ENCODE results near the gene PARPBP. TPM values are rescaled to one million over a fixed set of nuclear protein-coding genes. Genes with fewer than 3 reads are reported as not detected.

Gene PARPBP
- total and polyA plus RNA-seq, 2 donors (not counting 3 experiments of a cell fraction or from before 2014, with no cell fraction given) = 4.2 to 19.0 TPM

- H3K79me2 ChIP-seq (ENCODE audit: control insufficient read depth, insufficient read depth, low read length) = no peaks in the 10 kb centered on the region
- no TSS peak for BruUV-seq (replicated peaks)
- H3K4me2 ChIP-seq (ENCODE audit: insufficient read depth, low read length) = peak overlapping the region; percentile 31
- no peaks in the 10 kb centered on the region for H3K27me3 ChIP-seq (ENCODE audit: control insufficient read depth in 2 of 2, insufficient read depth in 2 of 2, low read length in 2 of 2)
- intact Hi-C loops (cut with micrococcal nuclease) = loop anchor here (1.0 kb wide), 1 partner anchor 8 kb away; no protein-coding TSS in a partner anchor
- no peaks in the 10 kb centered on the region for H4K20me1 ChIP-seq (replicated peaks; ENCODE audit: control insufficient read depth, extremely low read depth, insufficient read depth, low read length)
- dilution Hi-C loops (cut with MboI; ENCODE audit: extremely low pct_ligation_motif_present, low sequenced_read_pairs) = no loop called here
- FAIRE-seq (no peak), DNase-seq (ENCODE audit: low read depth, low spot score) (peak; percentile 57)
- H2AFZ ChIP-seq (ENCODE audit: low read depth, low read length) = no peak overlapping the region
- peaks cover 27% of the 10 kb centered on the region for H3K4me1 ChIP-seq (ENCODE audit: control insufficient read depth, extremely low read depth, insufficient read depth, low read length)
- H3K9me1 ChIP-seq (replicated peaks; ENCODE audit: control insufficient read depth, extremely low read depth, insufficient read depth, low read length) = no peaks in the 10 kb centered on the region
- no peaks in the 10 kb centered on the region for H3K9me3 ChIP-seq (replicated peaks; ENCODE audit: control insufficient read depth, insufficient read depth, low read length)
- ChIA-PET CTCF (interaction anchor here (0.7 to 2.9 kb wide), 2 partner anchors 21 to 309 kb away, joined by 3 to 13 read pairs; no protein-coding TSS in a partner anchor), POLR2A (no interaction called here)
- peak overlapping the region; percentile 77 for H3K27ac ChIP-seq (ENCODE audit: insufficient read depth, low read depth, low read length)
- H3K36me3 ChIP-seq (ENCODE audit: control insufficient read depth in 2 of 2, extremely low read depth in 1 of 2, insufficient read depth in 2 of 2, low read length in 2 of 2) = no peaks in the 10 kb centered on the region
- TF ChIP-seq CTCF (IDR thresholded peaks at IDR 0.05; ENCODE audit: extremely low read depth in 1 of 2, insufficient read depth in 1 of 2, low read depth in 1 of 2, low read length in 2 of 2) = no peak
- no peak for TF ChIP-seq POLR2A (IDR thresholded peaks at IDR 0.05; ENCODE audit: low read depth, low read length)
- no peak for TF ChIP-seq FOS (IDR thresholded peaks at IDR 0.05; ENCODE audit: borderline replicate concordance, insufficient read depth, low read length)
- TF ChIP-seq MYC (IDR thresholded peaks at IDR 0.05; ENCODE audit: low read depth, low read length) = no peak
- TF ChIP-seq GATA2 (IDR thresholded peaks at IDR 0.05; ENCODE audit: insufficient read depth, insufficient read length, low read depth, low read length) = no peak
- TF ChIP-seq MAX (IDR thresholded peaks at IDR 0.05; ENCODE audit: insufficient read depth, insufficient read length) = no peak
- no peak for TF ChIP-seq JUN (IDR thresholded peaks at IDR 0.05; ENCODE audit: borderline replicate concordance, insufficient read depth, insufficient read length, low read depth)
- TF ChIP-seq POLR2AphosphoS5 (IDR thresholded peaks at IDR 0.05; ENCODE audit: insufficient read depth, low read depth, low read length) = no peak
- TF ChIP-seq EZH2 (IDR thresholded peaks at IDR 0.05; ENCODE audit: borderline replicate concordance, low read depth, low read length, severe bottlenecking) = no peak
- H3K9ac ChIP-seq (replicated peaks; ENCODE audit: extremely low read depth, insufficient read depth, low read length) = no peak overlapping the region
- no peak overlapping the region for H3K4me3 ChIP-seq (replicated peaks in 1 of 3; ENCODE audit: insufficient read depth in 1 of 3, low read depth in 1 of 3, low read length in 3 of 3)
Observed at GRCh38 chr12:102174761-102175160, 54.8 kb downstream of the PARPBP start.

Measured in endothelial cell of umbilical vein (primary cell).